COLO668 (cell line): ENCODE results near the gene MAP3K3.
A peak's percentile ranks its signal among the peaks of the same experiment; 100 is the strongest.

Source experiments
- DNase-seq: peaks from one replicate; lab custom pipeline; 2025; ENCODE audit not compliant: unreplicated experiment; lab: John Stamatoyannopoulos, UW

Gene MAP3K3

GRCh38 chr17:63622574-63623390, 565 bp downstream of the MAP3K3 start:
- peak; percentile 54 for DNase-seq

- DNase-seq: no peak
Measured at GRCh38 chr17:63623786-63624530, 1.7 kb downstream of the MAP3K3 start.

- no peak for DNase-seq
Measured at GRCh38 chr17:63624531-63624880, 2.3 kb downstream of the MAP3K3 start.

- DNase-seq: no peak
Measured at GRCh38 chr17:63626551-63627180, 4.4 kb downstream of the MAP3K3 start.

GRCh38 chr17:63629627-63630026, 7.4 kb downstream of the MAP3K3 start:
- no peak for DNase-seq

- no peak for DNase-seq
Measured at GRCh38 chr17:63631062-63631461, 8.8 kb downstream of the MAP3K3 start.

GRCh38 chr17:63631626-63632025, 9.4 kb downstream of the MAP3K3 start:
- no peak for DNase-seq

GRCh38 chr17:63633742-63634141, 11.5 kb downstream of the MAP3K3 start:
- DNase-seq: no peak

- no peak for DNase-seq
Measured at GRCh38 chr17:63634163-63634562, 11.9 kb downstream of the MAP3K3 start.

GRCh38 chr17:63634816-63635215, 12.6 kb downstream of the MAP3K3 start:
- no peak for DNase-seq

- no peak for DNase-seq
Measured at GRCh38 chr17:63635290-63635689, 13.1 kb downstream of the MAP3K3 start.

- no peak for DNase-seq
Measured at GRCh38 chr17:63635787-63636186, 13.6 kb downstream of the MAP3K3 start.

- no peak for DNase-seq
Measured at GRCh38 chr17:63639125-63639524, 16.9 kb downstream of the MAP3K3 start.

GRCh38 chr17:63640038-63640437, 17.8 kb downstream of the MAP3K3 start:
- no peak for DNase-seq

- DNase-seq: no peak
Measured at GRCh38 chr17:63641692-63642448, 19.7 kb downstream of the MAP3K3 start.

- DNase-seq: no peak
Measured at GRCh38 chr17:63644846-63645245, 22.6 kb downstream of the MAP3K3 start.

- DNase-seq: no peak
Measured at GRCh38 chr17:63645775-63646487, 23.7 kb downstream of the MAP3K3 start.

- DNase-seq: no peak
Measured at GRCh38 chr17:63646488-63646806, 24.2 kb downstream of the MAP3K3 start.

- DNase-seq: no peak
Measured at GRCh38 chr17:63647065-63647725, 25.0 kb downstream of the MAP3K3 start.

- DNase-seq: no peak
Measured at GRCh38 chr17:63647936-63648335, 25.7 kb downstream of the MAP3K3 start.
